Activated naive CD8-positive, alpha-beta T cell treated with anti-CD3 and anti-CD28 coated beads for 36 hours (primary cell): Measurements from ENCODE around the gene GATAD2B. TPM values are rescaled to one million over a fixed set of nuclear protein-coding genes. Genes with fewer than 3 reads are reported as not detected.
A peak's percentile ranks its signal among the peaks of the same experiment; 100 is the strongest.

ENCODE experiments used
- DNase-seq: peaks from one replicate; pipeline ENCODE4 v3.0.0; 2021
- H3K27ac Mint-ChIP-seq: one replicate; pipeline ENCODE4 v1.8.0; 2022; ENCODE audit warnings: mild to moderate bottlenecking, moderate library complexity, mixed read lengths
- H3K27me3 Mint-ChIP-seq: one replicate; pipeline ENCODE4 v1.8.0; 2022; ENCODE audit warnings: mild to moderate bottlenecking, mixed read lengths
- H3K36me3 Mint-ChIP-seq: one replicate; pipeline ENCODE4 v1.8.0; 2021; ENCODE audit warnings: mild to moderate bottlenecking, mixed read lengths
- H3K4me1 Mint-ChIP-seq: one replicate; pipeline ENCODE4 v1.8.0; 2021; ENCODE audit warnings: mixed read lengths
- H3K4me3 Mint-ChIP-seq: one replicate; pipeline ENCODE4 v1.8.0; 2022; ENCODE audit warnings: mild to moderate bottlenecking, moderate library complexity, mixed read lengths
- H3K9me3 Mint-ChIP-seq: one replicate; pipeline ENCODE4 v1.8.0; 2022; ENCODE audit warnings: mixed read lengths
- total RNA-seq, 2 experiments: library from RNA; stranded (reverse); gene quantifications; one replicate each; pipeline ENCODE4 v1.2.3, GENCODE V29; 2021

GATAD2B gene
- total RNA-seq, 2 experiments from 2014 or later, result 49.4 to 53.1 TPM

GRCh38 chr1:153831026-153831425 lies 91.7 kb downstream of the GATAD2B start:
- H3K36me3 Mint-ChIP-seq, result peaks cover 11% of the 10 kb centered on the region
- H3K4me3 Mint-ChIP-seq, result no peak overlapping the region
- no peak for DNase-seq
- H3K27ac Mint-ChIP-seq, result no peak overlapping the region
- H3K9me3 Mint-ChIP-seq, result no peaks in the 10 kb centered on the region
- peaks cover 16% of the 10 kb centered on the region for H3K4me1 Mint-ChIP-seq
- no peaks in the 10 kb centered on the region for H3K27me3 Mint-ChIP-seq

GRCh38 chr1:153827168-153827964 lies 95.4 kb downstream of the GATAD2B start:
- H3K36me3 Mint-ChIP-seq, result peaks cover 14% of the 10 kb centered on the region
- H3K9me3 Mint-ChIP-seq, result no peaks in the 10 kb centered on the region
- no peaks in the 10 kb centered on the region for H3K27me3 Mint-ChIP-seq
- no peak overlapping the region for H3K4me3 Mint-ChIP-seq
- no peak overlapping the region for H3K27ac Mint-ChIP-seq
- peaks cover 3% of the 10 kb centered on the region for H3K4me1 Mint-ChIP-seq
- DNase-seq, result no peak

- no peaks in the 10 kb centered on the region for H3K27me3 Mint-ChIP-seq
- H3K4me1 Mint-ChIP-seq, result no peaks in the 10 kb centered on the region
- no peak overlapping the region for H3K27ac Mint-ChIP-seq
- H3K4me3 Mint-ChIP-seq, result no peak overlapping the region
- peaks cover 25% of the 10 kb centered on the region for H3K36me3 Mint-ChIP-seq
- H3K9me3 Mint-ChIP-seq, result no peaks in the 10 kb centered on the region
- DNase-seq, result no peak
These were observed 103.9 kb downstream of the GATAD2B start for GRCh38 chr1:153818876-153819275.

GRCh38 chr1:153816283-153816889 lies 106.4 kb downstream of the GATAD2B start:
- Mint-ChIP-seq H3K4me3 (no peak overlapping the region), H3K9me3 (no peaks in the 10 kb centered on the region), H3K36me3 (peaks cover 28% of the 10 kb centered on the region), H3K27ac (no peak overlapping the region), H3K27me3 (no peaks in the 10 kb centered on the region), H3K4me1 (no peaks in the 10 kb centered on the region)
- DNase-seq, result no peak

- Mint-ChIP-seq H3K9me3 (no peaks in the 10 kb centered on the region), H3K4me1 (peaks cover 33% of the 10 kb centered on the region), H3K27me3 (no peaks in the 10 kb centered on the region), H3K4me3 (peak overlapping the region; percentile 45), H3K27ac (peak overlapping the region; percentile 89), H3K36me3 (peaks cover 20% of the 10 kb centered on the region)
- DNase-seq, result peak; percentile 32
These were observed 116.7 kb downstream of the GATAD2B start for GRCh38 chr1:153805886-153806719.

- peaks cover 33% of the 10 kb centered on the region for H3K4me1 Mint-ChIP-seq
- no peaks in the 10 kb centered on the region for H3K27me3 Mint-ChIP-seq
- H3K36me3 Mint-ChIP-seq, result peaks cover 20% of the 10 kb centered on the region
- H3K4me3 Mint-ChIP-seq, result peak overlapping the region; percentile 45
- peak overlapping the region; percentile 89 for H3K27ac Mint-ChIP-seq
- peak; percentile 81 for DNase-seq
- H3K9me3 Mint-ChIP-seq, result no peaks in the 10 kb centered on the region
These were observed 117.6 kb downstream of the GATAD2B start for GRCh38 chr1:153805042-153805745.

GRCh38 chr1:153804112-153804511 lies 118.7 kb downstream of the GATAD2B start:
- DNase-seq, result no peak
- Mint-ChIP-seq H3K36me3 (peaks cover 16% of the 10 kb centered on the region), H3K27ac (peak overlapping the region; percentile 86), H3K9me3 (no peaks in the 10 kb centered on the region), H3K27me3 (no peaks in the 10 kb centered on the region), H3K4me1 (peaks cover 33% of the 10 kb centered on the region), H3K4me3 (no peak overlapping the region)

- Mint-ChIP-seq H3K9me3 (no peaks in the 10 kb centered on the region), H3K4me3 (no peak overlapping the region), H3K27me3 (no peaks in the 10 kb centered on the region), H3K4me1 (peaks cover 33% of the 10 kb centered on the region), H3K27ac (peak overlapping the region; percentile 32), H3K36me3 (peaks cover 16% of the 10 kb centered on the region)
- no peak for DNase-seq
These were observed 119.2 kb downstream of the GATAD2B start for GRCh38 chr1:153803470-153804056.

- Mint-ChIP-seq H3K9me3 (no peaks in the 10 kb centered on the region), H3K27ac (peak overlapping the region; percentile 17), H3K27me3 (no peaks in the 10 kb centered on the region)
These were observed 120.7 kb downstream of the GATAD2B start for GRCh38 chr1:153801786-153802697.

GRCh38 chr1:153801028-153801625 lies 121.6 kb downstream of the GATAD2B start:
- peaks cover 36% of the 10 kb centered on the region for H3K4me1 Mint-ChIP-seq
- H3K9me3 Mint-ChIP-seq, result no peaks in the 10 kb centered on the region
- H3K36me3 Mint-ChIP-seq, result peaks cover 12% of the 10 kb centered on the region
- peak overlapping the region; percentile 17 for H3K27ac Mint-ChIP-seq
- DNase-seq, result no peak
- H3K27me3 Mint-ChIP-seq, result no peaks in the 10 kb centered on the region
- no peak overlapping the region for H3K4me3 Mint-ChIP-seq

More at GRCh38 chr1:153801786-153802697, 120.7 kb downstream of the GATAD2B start:
- Mint-ChIP-seq H3K36me3 (peaks cover 16% of the 10 kb centered on the region), H3K4me1 (peaks cover 36% of the 10 kb centered on the region), H3K4me3 (no peak overlapping the region)
- DNase-seq, result no peak

GRCh38 chr1:153800516-153800915 lies 122.3 kb downstream of the GATAD2B start:
- Mint-ChIP-seq H3K36me3 (peaks cover 12% of the 10 kb centered on the region), H3K27me3 (no peaks in the 10 kb centered on the region), H3K4me3 (no peak overlapping the region), H3K9me3 (no peaks in the 10 kb centered on the region), H3K27ac (no peak overlapping the region), H3K4me1 (peaks cover 30% of the 10 kb centered on the region)
- no peak for DNase-seq

- Mint-ChIP-seq H3K4me1 (peaks cover 24% of the 10 kb centered on the region), H3K9me3 (no peaks in the 10 kb centered on the region), H3K36me3 (peaks cover 12% of the 10 kb centered on the region), H3K27ac (no peak overlapping the region), H3K27me3 (no peaks in the 10 kb centered on the region), H3K4me3 (no peak overlapping the region)
- no peak for DNase-seq
These were observed 123.0 kb downstream of the GATAD2B start for GRCh38 chr1:153799566-153800465.
